22Rv1 (cell line): ENCODE measurements around the gene LRRTM2.

ENCODE experiments used
- ZFX ChIP-seq: fragments of 450-650 bp; IDR thresholded peaks from 2 replicates; pipeline ENCODE4 v1.6.1; 2017; ENCODE audit warnings: antibody characterized with exemption, borderline replicate concordance
- TF ChIP-seq, protein P1 (sequence below): fragments of 450-650 bp; IDR thresholded peaks from 2 replicates; pipeline ENCODE4 v1.5.1; 2017; ENCODE audit warnings: mild to moderate bottlenecking

DNA sequence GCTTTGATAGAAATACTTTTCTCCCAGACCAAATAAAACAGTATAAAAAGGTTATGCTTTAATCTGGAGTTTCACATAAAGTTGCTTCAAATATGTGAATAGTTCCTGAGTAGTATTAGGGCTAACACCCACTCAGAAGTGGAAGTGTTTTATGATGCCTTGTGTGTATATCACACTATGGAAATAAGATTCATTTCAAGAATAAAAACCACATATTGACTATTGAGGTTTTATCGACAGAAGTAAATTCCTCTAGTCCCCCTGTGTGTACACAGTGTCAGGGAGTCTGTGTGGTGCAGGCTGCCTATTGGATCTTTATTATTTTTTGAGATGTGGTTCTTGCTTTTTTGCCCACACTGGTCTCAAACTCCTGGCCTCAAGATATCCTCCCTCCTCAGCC is 20.8 kb upstream of the LRRTM2 start:
- TF ChIP-seq, protein P1, sequence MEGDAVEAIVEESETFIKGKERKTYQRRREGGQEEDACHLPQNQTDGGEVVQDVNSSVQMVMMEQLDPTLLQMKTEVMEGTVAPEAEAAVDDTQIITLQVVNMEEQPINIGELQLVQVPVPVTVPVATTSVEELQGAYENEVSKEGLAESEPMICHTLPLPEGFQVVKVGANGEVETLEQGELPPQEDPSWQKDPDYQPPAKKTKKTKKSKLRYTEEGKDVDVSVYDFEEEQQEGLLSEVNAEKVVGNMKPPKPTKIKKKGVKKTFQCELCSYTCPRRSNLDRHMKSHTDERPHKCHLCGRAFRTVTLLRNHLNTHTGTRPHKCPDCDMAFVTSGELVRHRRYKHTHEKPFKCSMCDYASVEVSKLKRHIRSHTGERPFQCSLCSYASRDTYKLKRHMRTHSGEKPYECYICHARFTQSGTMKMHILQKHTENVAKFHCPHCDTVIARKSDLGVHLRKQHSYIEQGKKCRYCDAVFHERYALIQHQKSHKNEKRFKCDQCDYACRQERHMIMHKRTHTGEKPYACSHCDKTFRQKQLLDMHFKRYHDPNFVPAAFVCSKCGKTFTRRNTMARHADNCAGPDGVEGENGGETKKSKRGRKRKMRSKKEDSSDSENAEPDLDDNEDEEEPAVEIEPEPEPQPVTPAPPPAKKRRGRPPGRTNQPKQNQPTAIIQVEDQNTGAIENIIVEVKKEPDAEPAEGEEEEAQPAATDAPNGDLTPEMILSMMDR = no peak
- no peak for TF ChIP-seq ZFX
